ENCODE data around the gene ACER3. TPM values are rescaled to one million over a fixed set of nuclear protein-coding genes. Genes with fewer than 3 reads are reported as not detected.
"Not testable (repeated sequence)": the region's sequence is repeated elsewhere in the genome, so short reads cannot be mapped to it uniquely, and the experiment has no call there.

ACER3 gene
- total RNA-seq, 4 donors from 2014 or later, result 6.5 to 58.9 (median 27.4) TPM

GRCh38 chr11:76825726-76826396, 34.9 kb upstream of the ACER3 start:
- intact Hi-C loops (cut with DNase I; ENCODE audit: low total_unique reads), result no loop called here
- DNase-seq, result no peak
- Histone ChIP-seq H3K4me1 (no peaks in the 10 kb centered on the region), H3K27ac (no peak overlapping the region), H3K36me3 (no peaks in the 10 kb centered on the region), H3K27me3 (no peaks in the 10 kb centered on the region), H3K4me3 (no peak overlapping the region), H3K9me3 (no peaks in the 10 kb centered on the region)
- no peak for TF ChIP-seq POLR2A (IDR thresholded peaks at IDR 0.05)
- no peak for TF ChIP-seq CTCF (IDR thresholded peaks at IDR 0.05)

GRCh38 chr11:76826508-76826907, 34.2 kb upstream of the ACER3 start:
- intact Hi-C loops (cut with DNase I; ENCODE audit: low total_unique reads); H3K4me3 ChIP-seq; H3K27ac ChIP-seq: not testable (repeated sequence)

GRCh38 chr11:76827005-76827404, 33.7 kb upstream of the ACER3 start:
- H3K27me3 ChIP-seq; H3K36me3 ChIP-seq; intact Hi-C loops (cut with DNase I; ENCODE audit: low total_unique reads); H3K27ac ChIP-seq; H3K4me1 ChIP-seq; H3K9me3 ChIP-seq; H3K4me3 ChIP-seq; DNase-seq: not testable (repeated sequence)

More at GRCh38 chr11:76826508-76826907, 34.2 kb upstream of the ACER3 start:
- H3K9me3 ChIP-seq, DNase-seq, H3K27me3 ChIP-seq, H3K36me3 ChIP-seq, H3K4me1 ChIP-seq: not testable (repeated sequence)

GRCh38 chr11:76830639-76831327, 29.9 kb upstream of the ACER3 start:
- Histone ChIP-seq H3K9me3 (no peaks in the 10 kb centered on the region), H3K27ac (no peak overlapping the region), H3K4me1 (no peaks in the 10 kb centered on the region), H3K4me3 (no peak overlapping the region), H3K36me3 (no peaks in the 10 kb centered on the region), H3K27me3 (no peaks in the 10 kb centered on the region)
- TF ChIP-seq POLR2A (IDR thresholded peaks at IDR 0.05), result no peak
- TF ChIP-seq CTCF (IDR thresholded peaks at IDR 0.05), result no peak
- intact Hi-C loops (cut with DNase I; ENCODE audit: low total_unique reads), result no loop called here
- DNase-seq, result no peak

- no peaks in the 10 kb centered on the region for H3K36me3 ChIP-seq
- intact Hi-C loops (cut with DNase I; ENCODE audit: low total_unique reads), result no loop called here
- no peak overlapping the region for H3K4me3 ChIP-seq
- no peaks in the 10 kb centered on the region for H3K9me3 ChIP-seq
- H3K4me1 ChIP-seq, result no peaks in the 10 kb centered on the region
- no peak overlapping the region for H3K27ac ChIP-seq
- TF ChIP-seq POLR2A (IDR thresholded peaks at IDR 0.05) (no peak), CTCF (IDR thresholded peaks at IDR 0.05) (no peak)
- DNase-seq, result no peak
- no peaks in the 10 kb centered on the region for H3K27me3 ChIP-seq
Measured at GRCh38 chr11:76831686-76832310, 28.9 kb upstream of the ACER3 start.

GRCh38 chr11:76832361-76832760, 28.4 kb upstream of the ACER3 start:
- no peak overlapping the region for H3K27ac ChIP-seq
- TF ChIP-seq POLR2A (IDR thresholded peaks at IDR 0.05) (no peak), CTCF (IDR thresholded peaks at IDR 0.05) (no peak)
- H3K27me3 ChIP-seq, result no peaks in the 10 kb centered on the region
- no peaks in the 10 kb centered on the region for H3K9me3 ChIP-seq
- H3K4me3 ChIP-seq, result no peak overlapping the region
- DNase-seq, result no peak
- H3K4me1 ChIP-seq, result no peaks in the 10 kb centered on the region
- no peaks in the 10 kb centered on the region for H3K36me3 ChIP-seq
- intact Hi-C loops (cut with DNase I; ENCODE audit: low total_unique reads), result no loop called here
